Endodermal cell (in vitro differentiated cells): Measurements from ENCODE around the gene INSR. TPM values are rescaled to one million over a fixed set of nuclear protein-coding genes. Genes with fewer than 3 reads are reported as not detected.

ENCODE experiments used
- DNase-seq: peaks from one replicate; pipeline ENCODE4 v3.0.0-alpha.2; 2017
- H3K27ac ChIP-seq: 2 replicates; pipeline ENCODE4 v1.5.1; 2013; ENCODE audit warnings: mild to moderate bottlenecking, low read depth, low read length, moderate library complexity
- H3K27me3 ChIP-seq: 2 replicates; pipeline ENCODE4 v1.6.1; 2013; ENCODE audit warnings: mild to moderate bottlenecking, low read length, moderate library complexity; ENCODE audit not compliant: insufficient read depth, control insufficient read depth, poor library complexity, severe bottlenecking
- H3K36me3 ChIP-seq: 2 replicates; pipeline ENCODE4 v1.7.0; 2013; ENCODE audit warnings: mild to moderate bottlenecking, low read length, moderate library complexity; ENCODE audit not compliant: control insufficient read depth, insufficient read depth
- H3K4me1 ChIP-seq: one replicate; pipeline ENCODE4 v1.7.0; 2013; ENCODE audit warnings: low read length; ENCODE audit not compliant: control insufficient read depth, insufficient read depth
- H3K4me3 ChIP-seq: 2 replicates; pipeline ENCODE4 v1.5.1; 2013; ENCODE audit warnings: mild to moderate bottlenecking, low read length, moderate library complexity
- H3K9ac ChIP-seq: 2 replicates; pipeline ENCODE4 v1.6.1; 2013; ENCODE audit warnings: mild to moderate bottlenecking, low read length, moderate library complexity; ENCODE audit not compliant: poor library complexity, severe bottlenecking; ENCODE audit errors: extremely low read depth
- H3K9me3 ChIP-seq: 2 replicates; pipeline ENCODE4 v1.6.1; 2013; ENCODE audit warnings: mild to moderate bottlenecking, low read length, moderate library complexity; ENCODE audit not compliant: control insufficient read depth
- H3K27ac Mint-ChIP-seq: 2 replicates; pipeline ENCODE4 v1.8.0; 2020; ENCODE audit warnings: mixed read lengths
- H3K27me3 Mint-ChIP-seq: 2 replicates; pipeline ENCODE4 v1.8.0; 2021; ENCODE audit warnings: mild to moderate bottlenecking, mixed read lengths; ENCODE audit not compliant: insufficient read depth
- H3K36me3 Mint-ChIP-seq: 2 replicates; pipeline ENCODE4 v1.8.0; 2020; ENCODE audit warnings: low read depth, mixed read lengths
- H3K4me1 Mint-ChIP-seq: 2 replicates; pipeline ENCODE4 v1.8.0; 2020; ENCODE audit warnings: mixed read lengths
- H3K4me3 Mint-ChIP-seq: 2 replicates; pipeline ENCODE4 v1.8.0; 2020; ENCODE audit warnings: mild to moderate bottlenecking, moderate library complexity, mixed read lengths
- H3K9me3 Mint-ChIP-seq: 2 replicates; pipeline ENCODE4 v1.8.0; 2020; ENCODE audit warnings: mild to moderate bottlenecking, mixed read lengths
- CTCF ChIP-seq: fragments of 200-600 bp; sonication (generic); conservative IDR thresholded peaks from 2 replicates; pipeline ENCODE4 v1.5.0; 2021; ENCODE audit warnings: antibody characterized with exemption, mild to moderate bottlenecking
- WGBS, 2 experiments: methylation state at CpG; one replicate each; pipeline versions ENCODE4 v1.1.5 to v1.1.7; 2013; ENCODE audit warnings: missing lambda C conversion rate in 2 of 2, mixed read lengths in 1 of 2; ENCODE audit not compliant: insufficient coverage in 1 of 2, insufficient read length in 1 of 2; 5-methylcytosine and 5-hydroxymethylcytosine counted together
- total RNA-seq, 2 donors: library from RNA; stranded (reverse); fragmentation: NEBNext Ultra II Directional in 1 of 2; extraction: Animal tissue kit (Norgen Biotek cat#: 25700) in 1 of 2; gene quantifications; 2 replicates in 1 of 2; 3 replicates in 1 of 2; pipeline ENCODE4 v1.2.1, GENCODE V29; 2021

INSR gene
- total RNA-seq, 2 donors from 2014 or later, result 31.3 to 31.5 TPM

GRCh38 chr19:7287722-7288121 lies 6.5 kb downstream of the INSR start:
- Histone ChIP-seq H3K27me3 (peaks cover 3% of the 10 kb centered on the region), H3K36me3 (peaks cover 3% of the 10 kb centered on the region), H3K9me3 (no peaks in the 10 kb centered on the region), H3K27ac (no peak overlapping the region), H3K4me3 (no peak overlapping the region), H3K4me1 (no peaks in the 10 kb centered on the region), H3K9ac (no peak overlapping the region)
- DNase-seq, result no peak
- Mint-ChIP-seq H3K36me3 (no peaks in the 10 kb centered on the region), H3K9me3 (no peaks in the 10 kb centered on the region), H3K27ac (no peak overlapping the region), H3K4me3 (no peak overlapping the region), H3K27me3 (peaks cover 38% of the 10 kb centered on the region), H3K4me1 (no peaks in the 10 kb centered on the region)
- no peak for TF ChIP-seq CTCF
- WGBS, 2 experiments, result 91 to 93% methylated on average over 10 of the region's 10 CpGs

- H3K4me1 ChIP-seq, result no peaks in the 10 kb centered on the region
- Mint-ChIP-seq H3K4me3 (no peak overlapping the region), H3K9me3 (no peaks in the 10 kb centered on the region), H3K36me3 (peaks cover 6% of the 10 kb centered on the region), H3K4me1 (no peaks in the 10 kb centered on the region), H3K27ac (no peak overlapping the region), H3K27me3 (no peaks in the 10 kb centered on the region)
- H3K27me3 ChIP-seq, result no peaks in the 10 kb centered on the region
- WGBS, 2 experiments, result 96 to 98% methylated on average over 7 to 10 of the region's 10 CpGs
- H3K4me3 ChIP-seq, result no peak overlapping the region
- no peak overlapping the region for H3K27ac ChIP-seq
- no peak overlapping the region for H3K9ac ChIP-seq
- H3K9me3 ChIP-seq, result no peaks in the 10 kb centered on the region
- H3K36me3 ChIP-seq, result no peaks in the 10 kb centered on the region
- TF ChIP-seq CTCF, result no peak
- no peak for DNase-seq
Measured at GRCh38 chr19:7280940-7281666, 13.1 kb downstream of the INSR start.

GRCh38 chr19:7272856-7273578 lies 21.2 kb downstream of the INSR start:
- no peak overlapping the region for H3K27ac Mint-ChIP-seq
- H3K27me3 Mint-ChIP-seq, result no peaks in the 10 kb centered on the region
- H3K4me3 ChIP-seq, result no peak overlapping the region
- no peak overlapping the region for H3K4me3 Mint-ChIP-seq
- no peaks in the 10 kb centered on the region for H3K36me3 ChIP-seq
- no peaks in the 10 kb centered on the region for H3K36me3 Mint-ChIP-seq
- no peak for TF ChIP-seq CTCF
- no peak overlapping the region for H3K27ac ChIP-seq
- no peak for DNase-seq
- no peaks in the 10 kb centered on the region for H3K9me3 ChIP-seq
- no peaks in the 10 kb centered on the region for H3K27me3 ChIP-seq
- H3K9me3 Mint-ChIP-seq, result no peaks in the 10 kb centered on the region
- H3K4me1 ChIP-seq, result no peaks in the 10 kb centered on the region
- peaks cover 10% of the 10 kb centered on the region for H3K4me1 Mint-ChIP-seq
- H3K9ac ChIP-seq, result no peak overlapping the region
- WGBS, 2 experiments, result 86 to 92% methylated on average over 4 to 5 of the region's 5 CpGs
